GM12892 (cell line): ENCODE results near the gene THBS3.
"Not testable (repeated sequence)": the region's sequence is repeated elsewhere in the genome, so short reads cannot be mapped to it uniquely, and the experiment has no call there.

Experiments
- DNase-seq: peaks from one replicate; pipeline ENCODE4 v3.0.0; 2011; ENCODE audit not compliant: insufficient read length
- FAIRE-seq: peaks from 2 replicates; lab custom pipeline; 2011; peaks lifted over from hg19 to GRCh38; lab: Jason Lieb, UNC
- POLR2A ChIP-seq: IDR thresholded peaks from 2 replicates; pipeline ENCODE4 v1.6.1; 2011; ENCODE audit warnings: low read depth, low read length, control low read depth
- POLR2AphosphoS5 ChIP-seq: IDR thresholded peaks from 2 replicates; pipeline ENCODE4 v1.6.1; 2011; ENCODE audit warnings: low read depth, low read length, control low read depth
- TAF1 ChIP-seq: IDR thresholded peaks from 2 replicates; pipeline ENCODE4 v1.6.1; 2011; ENCODE audit warnings: low read depth, mild to moderate bottlenecking, control low read depth, low read length, borderline replicate concordance

Gene THBS3

DNA sequence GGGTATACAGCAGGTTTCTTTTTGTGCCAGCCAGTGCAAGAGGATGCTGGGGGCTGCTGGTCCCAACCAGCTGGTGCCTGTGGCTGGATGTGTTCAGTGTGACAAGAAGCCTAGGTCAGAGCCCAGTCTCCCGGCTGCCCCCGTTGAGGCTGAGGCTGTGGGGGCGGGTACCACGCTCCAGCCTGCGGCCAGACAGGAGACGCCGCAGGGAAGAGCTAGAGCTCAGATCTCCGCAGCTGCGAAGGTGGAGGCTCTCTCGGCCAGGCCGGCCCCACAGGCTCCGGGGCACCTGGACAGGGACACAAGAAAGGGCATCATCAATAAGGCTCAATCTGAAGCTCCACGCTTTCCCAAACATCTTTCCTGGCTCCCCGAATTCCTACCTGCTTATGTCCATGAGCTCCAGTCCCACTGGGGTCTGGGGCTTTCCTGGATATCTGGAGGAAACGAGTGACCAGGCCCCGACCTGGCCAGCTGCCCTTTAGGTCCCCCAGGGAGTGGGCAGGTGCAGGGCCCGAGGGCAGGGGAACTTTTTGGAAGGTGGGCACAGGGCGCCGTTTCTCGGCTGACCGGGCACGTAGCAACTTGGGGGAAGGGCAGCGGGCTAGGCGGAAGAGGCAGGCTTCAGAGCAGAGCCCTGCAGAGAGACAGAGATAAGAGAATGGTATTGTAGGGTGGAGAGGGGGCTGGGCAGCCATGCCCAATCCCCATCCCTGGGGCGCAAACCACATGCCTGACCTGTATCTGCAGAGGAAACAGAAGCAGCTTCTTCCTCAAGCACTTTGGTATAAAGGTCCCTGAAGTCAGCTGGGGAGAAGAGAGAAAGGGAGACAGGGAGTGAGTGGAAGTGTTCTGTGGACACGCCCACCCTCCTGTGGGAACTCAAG, 40.2 kb upstream of the THBS3 start:
- DNase-seq (no peak), FAIRE-seq (no peak)

GRCh38 chr1:155246796-155247195, 39.1 kb upstream of the THBS3 start:
- not testable (repeated sequence) for FAIRE-seq, DNase-seq

More for the DNA sequence above, 40.2 kb upstream of the THBS3 start:
- TF ChIP-seq POLR2A (no peak), POLR2AphosphoS5 (no peak), TAF1 (no peak)

DNA sequence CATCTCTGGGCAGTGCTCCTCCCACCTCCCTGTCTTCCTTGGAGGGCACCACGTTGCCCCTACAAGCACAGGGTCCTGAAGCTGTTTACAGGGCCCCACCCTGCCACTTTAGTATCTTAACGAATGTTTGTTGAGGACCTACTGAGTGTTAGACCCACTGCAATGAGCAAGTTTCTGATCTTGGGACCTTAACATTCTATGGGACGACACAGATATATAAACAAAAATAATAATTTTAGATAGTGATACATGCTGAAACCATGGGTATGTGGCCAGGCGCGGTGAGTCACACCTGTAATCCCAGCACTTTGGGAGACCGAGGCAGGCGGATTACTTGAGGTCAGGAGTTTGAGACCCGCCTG, 37.4 kb upstream of the THBS3 start:
- DNase-seq (no peak), FAIRE-seq (no peak)
- TF ChIP-seq TAF1 (no peak), POLR2AphosphoS5 (no peak), POLR2A (no peak)

- DNase-seq (peak; percentile 92), FAIRE-seq (peak; percentile 66)
- TF ChIP-seq POLR2AphosphoS5 (peak; percentile 93), POLR2A (peak; percentile 96), TAF1 (peak; percentile 37; the same call in 1 of the 2 replicates)
Observed at GRCh38 chr1:155244368-155245162, 36.9 kb upstream of the THBS3 start.

GRCh38 chr1:155242805-155243358, 35.2 kb upstream of the THBS3 start:
- DNase-seq (no peak), FAIRE-seq (no peak)
- TF ChIP-seq POLR2A (no peak), POLR2AphosphoS5 (no peak), TAF1 (no peak)

DNA sequence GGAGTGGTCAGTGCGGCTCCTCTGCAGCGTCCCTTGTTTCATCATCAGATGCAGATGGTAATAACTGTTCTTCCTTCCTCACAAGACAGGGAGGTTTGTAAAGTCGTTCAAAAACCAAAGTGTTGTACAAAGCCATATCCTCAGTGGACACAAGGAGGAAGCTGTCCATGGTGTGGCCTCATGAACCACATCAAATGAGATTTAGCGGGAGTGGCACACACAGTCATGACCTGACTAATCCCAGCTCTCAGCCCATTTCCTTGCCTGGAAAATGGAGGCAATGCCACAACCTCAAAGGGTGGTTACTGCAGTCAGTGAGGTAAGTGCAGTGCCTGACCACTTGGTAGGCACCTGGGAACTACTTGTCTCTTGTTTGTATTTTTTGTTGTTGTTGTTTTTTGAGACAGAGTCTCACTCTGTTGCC, 34.2 kb upstream of the THBS3 start:
- no peak for TF ChIP-seq TAF1
- TF ChIP-seq POLR2AphosphoS5: no peak
- no peak for TF ChIP-seq POLR2A
- FAIRE-seq: no peak
- DNase-seq: no peak

GRCh38 chr1:155241069-155241679, 33.5 kb upstream of the THBS3 start:
- DNase-seq (peak; percentile 56), FAIRE-seq (peak; percentile 14)
- no peak for TF ChIP-seq POLR2A
- TF ChIP-seq POLR2AphosphoS5: no peak
- TF ChIP-seq TAF1: no peak

DNA sequence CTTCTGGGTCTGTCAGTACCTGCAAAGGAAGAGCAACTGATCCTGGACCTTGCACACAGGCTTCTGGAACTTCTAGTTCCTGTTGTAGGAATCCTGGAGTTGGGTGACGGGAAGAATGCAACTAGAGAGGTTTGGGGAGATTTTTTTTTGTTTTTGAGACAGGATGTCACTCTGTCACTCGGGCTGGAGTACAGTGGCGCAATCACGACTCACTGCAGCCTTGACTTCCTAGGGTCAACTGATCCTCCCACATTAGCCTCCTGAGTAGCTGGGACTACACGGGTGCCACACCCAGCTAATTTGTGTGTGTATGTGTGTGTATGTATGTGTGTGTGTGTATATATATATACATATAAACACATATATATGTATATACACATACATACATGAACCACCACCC, 28.8 kb upstream of the THBS3 start:
- FAIRE-seq: no peak
- no peak for DNase-seq

GRCh38 chr1:155235375-155235774, 27.7 kb upstream of the THBS3 start:
- FAIRE-seq: peak; percentile 40
- DNase-seq: not testable (repeated sequence)

More for the DNA sequence above, 28.8 kb upstream of the THBS3 start:
- TF ChIP-seq POLR2A (no peak), POLR2AphosphoS5 (no peak), TAF1 (no peak)

DNA sequence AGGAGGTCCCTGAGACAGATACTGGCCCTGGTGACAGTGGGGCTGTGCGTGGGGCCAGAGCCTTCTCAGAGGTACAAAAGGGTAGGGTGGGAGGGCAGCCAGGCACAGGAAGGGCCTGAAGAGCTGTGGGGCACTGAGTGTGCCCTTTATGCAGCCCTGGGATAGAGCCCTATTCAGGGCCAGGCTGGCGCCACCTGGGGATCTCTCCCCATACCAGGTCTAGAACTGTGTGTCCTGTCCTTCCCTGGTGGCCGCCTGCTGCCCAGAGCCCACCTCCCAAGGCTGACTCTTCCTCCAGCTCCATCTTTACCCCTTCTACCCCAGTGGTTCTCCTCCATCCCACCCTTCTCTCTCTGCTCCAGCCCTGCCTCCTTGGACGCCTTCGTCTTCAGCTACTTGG, 25.8 kb upstream of the THBS3 start:
- not testable (repeated sequence) for FAIRE-seq, DNase-seq

GRCh38 chr1:155232001-155232978, 24.6 kb upstream of the THBS3 start:
- not testable (repeated sequence) for FAIRE-seq, DNase-seq

- DNase-seq, FAIRE-seq: not testable (repeated sequence)
Observed at GRCh38 chr1:155231302-155231701, 23.6 kb upstream of the THBS3 start.
